Neural cell (in vitro differentiated cells): ENCODE data around the gene ATPAF1. TPM values are rescaled to one million over a fixed set of nuclear protein-coding genes. Genes with fewer than 3 reads are reported as not detected.

Experiments
- H2AFZ ChIP-seq: fragments of 200-600, 300-800 bp; sonication (generic), shearing (Covaris generic); 2 replicates; pipeline ENCODE4 v1.6.0; 2014; ENCODE audit warnings: low read depth, mild to moderate bottlenecking, antibody characterized with exemption, low read length, moderate library complexity
- H3F3A ChIP-seq: fragments of 200-600 bp; shearing (Covaris generic); 2 replicates; pipeline ENCODE4 v1.6.1; 2016; ENCODE audit warnings: mild to moderate bottlenecking, moderate library complexity, mixed read lengths, antibody characterized with exemption, low read length; ENCODE audit not compliant: insufficient read depth, poor library complexity, severe bottlenecking
- H3K27ac ChIP-seq: fragments of 200-600, 300-800 bp; sonication (generic), shearing (Covaris generic); 2 replicates; pipeline ENCODE4 v1.5.1; 2014; ENCODE audit warnings: mild to moderate bottlenecking, low read length, moderate library complexity
- H3K27me3 ChIP-seq: fragments of 300-800, 200-600 bp; sonication (generic), shearing (Covaris generic); 2 replicates; pipeline ENCODE4 v1.6.0; 2014; ENCODE audit warnings: mild to moderate bottlenecking, low read depth, low read length, moderate library complexity; ENCODE audit not compliant: insufficient read depth
- H3K36me3 ChIP-seq: fragments of 300-800, 200-600 bp; sonication (generic), shearing (Covaris generic); 2 replicates; pipeline ENCODE4 v1.5.1; 2014; ENCODE audit warnings: mild to moderate bottlenecking, antibody characterized with exemption, low read length, moderate library complexity; ENCODE audit not compliant: insufficient read depth
- H3K4me2 ChIP-seq: fragments of 300-800, 200-600 bp; sonication (generic), shearing (Covaris generic); 2 replicates; pipeline ENCODE4 v1.6.0; 2014; ENCODE audit warnings: mild to moderate bottlenecking, low read length
- H3K4me3 ChIP-seq: fragments of 300-800, 200-600 bp; sonication (generic), shearing (Covaris generic); 2 replicates; pipeline ENCODE4 v1.5.1; 2014; ENCODE audit warnings: mild to moderate bottlenecking, low read length, moderate library complexity
- H3K79me2 ChIP-seq: fragments of 200-600 bp; shearing (Covaris generic); replicated peaks from 2 replicates; pipeline ENCODE4 v1.6.0; 2014; ENCODE audit warnings: mild to moderate bottlenecking, low read length, moderate library complexity; ENCODE audit not compliant: insufficient read depth
- H3K9ac ChIP-seq: fragments of 300-800, 200-600 bp; sonication (generic), shearing (Covaris generic); 2 replicates; pipeline ENCODE4 v1.6.1; 2016; ENCODE audit warnings: mild to moderate bottlenecking, low read length, mixed read lengths
- H3K9me2 ChIP-seq: fragments of 200-600 bp; shearing (Covaris generic); 2 replicates; pipeline ENCODE4 v1.6.1; 2016; ENCODE audit warnings: mild to moderate bottlenecking, low read length, mixed read lengths; ENCODE audit not compliant: insufficient read depth
- H3K9me3 ChIP-seq: fragments of 200-600, 300-800 bp; sonication (generic), shearing (Covaris generic); 2 replicates; pipeline ENCODE4 v1.6.1; 2016; ENCODE audit warnings: mild to moderate bottlenecking, mixed run types, low read length, moderate library complexity, mixed read lengths
- H4K20me1 ChIP-seq: fragments of 200-600 bp; shearing (Covaris generic); 2 replicates; pipeline ENCODE4 v1.6.1; 2016; ENCODE audit warnings: mild to moderate bottlenecking, mixed run types; ENCODE audit not compliant: insufficient read depth
- EP300 ChIP-seq: fragments of 450-650 bp; conservative IDR thresholded peaks from 2 replicates; pipeline ENCODE4 v1.6.1; 2014; ENCODE audit warnings: antibody characterized with exemption, mild to moderate bottlenecking, moderate library complexity; ENCODE audit not compliant: poor library complexity, severe bottlenecking
- EZH2 ChIP-seq: fragments of 200-600, 300-800 bp; shearing (Covaris generic), sonication (generic); IDR thresholded peaks from 2 replicates; pipeline ENCODE4 v1.6.1; 2014; ENCODE audit warnings: antibody characterized with exemption, low read length, borderline replicate concordance, mild to moderate bottlenecking; ENCODE audit not compliant: insufficient read depth, poor library complexity, severe bottlenecking
- MXI1 ChIP-seq: fragments of 450-650 bp; conservative IDR thresholded peaks from 2 replicates; pipeline ENCODE4 v1.6.1; 2014; ENCODE audit warnings: antibody characterized with exemption, mild to moderate bottlenecking; ENCODE audit not compliant: poor library complexity, severe bottlenecking
- POLR2AphosphoS5 ChIP-seq: IDR thresholded peaks from 2 replicates; pipeline ENCODE4 v1.6.1; 2012
- RAD21 ChIP-seq: fragments of 450-650 bp; conservative IDR thresholded peaks from 2 replicates; pipeline ENCODE4 v1.6.1; 2014; ENCODE audit warnings: antibody characterized with exemption, mild to moderate bottlenecking, moderate library complexity
- REST ChIP-seq: IDR thresholded peaks from 2 replicates; pipeline ENCODE4 v1.6.1; 2012; ENCODE audit warnings: borderline replicate concordance
- SMC3 ChIP-seq: fragments of 450-650 bp; conservative IDR thresholded peaks from 2 replicates; pipeline ENCODE4 v1.6.1; 2014; ENCODE audit warnings: antibody characterized with exemption, mild to moderate bottlenecking, moderate library complexity; ENCODE audit not compliant: poor library complexity
- TAF1 ChIP-seq: IDR thresholded peaks from 2 replicates; pipeline ENCODE4 v1.6.1; 2012; ENCODE audit warnings: low read depth
- polyA plus RNA-seq: library from polyadenylated mRNA; depleted of rRNA; stranded (reverse); fragments of >200 nt; gene quantifications from 2 replicates; pipeline ENCODE4 v1.2.3, GENCODE V29; 2014
- TF ChIP-seq, protein P1 (sequence below): fragments of 450-650 bp; IDR thresholded peaks from 2 replicates; pipeline ENCODE4 v1.5.1; 2014; ENCODE audit warnings: antibody characterized with exemption, mild to moderate bottlenecking, moderate library complexity; ENCODE audit not compliant: poor library complexity, severe bottlenecking

Gene ATPAF1
- polyA plus RNA-seq, 1 donor from 2014 or later, result 80.7 TPM

DNA sequence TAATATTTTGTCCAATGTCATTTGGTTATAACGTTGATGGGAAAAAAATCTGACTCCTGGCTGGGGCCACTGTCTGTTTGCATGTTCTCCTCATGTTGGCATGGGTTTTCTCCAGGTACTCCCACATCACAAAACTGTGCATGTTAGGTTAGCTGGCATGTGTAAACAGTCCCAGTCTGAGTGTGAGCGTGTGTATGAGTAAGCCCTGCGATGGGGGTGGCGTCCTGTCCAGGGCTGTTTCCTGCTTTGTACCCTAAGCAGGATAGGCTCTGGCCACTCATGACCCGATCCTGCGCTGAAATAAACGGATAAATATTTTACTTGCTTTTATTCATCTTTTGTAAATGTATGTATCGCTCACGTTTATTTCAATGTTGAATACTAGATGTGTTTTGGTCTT lies 37.2 kb upstream of the ATPAF1 start:
- Histone ChIP-seq H2AFZ (no peak overlapping the region), H3K9me2 (no peaks in the 10 kb centered on the region), H3K79me2 (no peaks in the 10 kb centered on the region), H4K20me1 (no peaks in the 10 kb centered on the region), H3K27ac (no peak overlapping the region), H3F3A (no peaks in the 10 kb centered on the region), H3K4me2 (no peak overlapping the region), H3K9ac (no peak overlapping the region), H3K4me3 (no peak overlapping the region), H3K9me3 (no peaks in the 10 kb centered on the region), H3K36me3 (peaks cover 12% of the 10 kb centered on the region), H3K27me3 (no peaks in the 10 kb centered on the region)
- no peak for TF ChIP-seq RAD21
- no peak for TF ChIP-seq MXI1
- no peak for TF ChIP-seq POLR2AphosphoS5
- no peak for TF ChIP-seq TAF1
- no peak for TF ChIP-seq SMC3
- no peak for TF ChIP-seq EZH2
- no peak for TF ChIP-seq EP300
- TF ChIP-seq, protein P1, sequence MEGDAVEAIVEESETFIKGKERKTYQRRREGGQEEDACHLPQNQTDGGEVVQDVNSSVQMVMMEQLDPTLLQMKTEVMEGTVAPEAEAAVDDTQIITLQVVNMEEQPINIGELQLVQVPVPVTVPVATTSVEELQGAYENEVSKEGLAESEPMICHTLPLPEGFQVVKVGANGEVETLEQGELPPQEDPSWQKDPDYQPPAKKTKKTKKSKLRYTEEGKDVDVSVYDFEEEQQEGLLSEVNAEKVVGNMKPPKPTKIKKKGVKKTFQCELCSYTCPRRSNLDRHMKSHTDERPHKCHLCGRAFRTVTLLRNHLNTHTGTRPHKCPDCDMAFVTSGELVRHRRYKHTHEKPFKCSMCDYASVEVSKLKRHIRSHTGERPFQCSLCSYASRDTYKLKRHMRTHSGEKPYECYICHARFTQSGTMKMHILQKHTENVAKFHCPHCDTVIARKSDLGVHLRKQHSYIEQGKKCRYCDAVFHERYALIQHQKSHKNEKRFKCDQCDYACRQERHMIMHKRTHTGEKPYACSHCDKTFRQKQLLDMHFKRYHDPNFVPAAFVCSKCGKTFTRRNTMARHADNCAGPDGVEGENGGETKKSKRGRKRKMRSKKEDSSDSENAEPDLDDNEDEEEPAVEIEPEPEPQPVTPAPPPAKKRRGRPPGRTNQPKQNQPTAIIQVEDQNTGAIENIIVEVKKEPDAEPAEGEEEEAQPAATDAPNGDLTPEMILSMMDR, result no peak
- TF ChIP-seq REST, result no peak

- Histone ChIP-seq H3K9me2 (no peaks in the 10 kb centered on the region), H2AFZ (no peak overlapping the region), H3F3A (no peaks in the 10 kb centered on the region), H3K36me3 (peaks cover 9% of the 10 kb centered on the region), H3K27me3 (no peaks in the 10 kb centered on the region), H4K20me1 (no peaks in the 10 kb centered on the region), H3K79me2 (no peaks in the 10 kb centered on the region), H3K4me3 (no peak overlapping the region), H3K27ac (no peak overlapping the region), H3K4me2 (no peak overlapping the region), H3K9me3 (no peaks in the 10 kb centered on the region), H3K9ac (no peak overlapping the region)
- no peak for TF ChIP-seq SMC3
- TF ChIP-seq TAF1, result no peak
- TF ChIP-seq EZH2, result no peak
- no peak for TF ChIP-seq MXI1
- no peak for TF ChIP-seq REST
These were observed 35.9 kb upstream of the ATPAF1 start for GRCh38 chr1:46703927-46704641.
